K562 (cell line): ENCODE measurements around the gene IFT122. TPM values are rescaled to one million over a fixed set of nuclear protein-coding genes. Genes with fewer than 3 reads are reported as not detected.

Source experiments
- DPF2 ChIP-seq: fragments of 450-650 bp; IDR thresholded peaks from 2 replicates; pipeline ENCODE4 v1.6.1; 2016
- ELK1 ChIP-seq: sonication (generic); formaldehyde crosslinking; IDR thresholded peaks from 2 replicates; pipeline ENCODE4 v1.8.1; 2022; ENCODE audit warnings: missing genetic modification reagents
- ETV5 ChIP-seq: sonication (generic); formaldehyde crosslinking; IDR thresholded peaks from 2 replicates; pipeline ENCODE4 v1.4.0; 2020; ENCODE audit warnings: low read depth, mild to moderate bottlenecking, missing genetic modification reagents
- FUS ChIP-seq: fragments of 200-400 bp; formaldehyde crosslinking; optimal IDR thresholded peaks from 2 replicates; pipeline ENCODE3; 2017; ENCODE audit warnings: low read depth, low read length
- GATA2 ChIP-seq: sonication (generic); formaldehyde crosslinking; IDR thresholded peaks from 2 replicates; pipeline ENCODE4 v1.4.0; 2020; ENCODE audit warnings: mild to moderate bottlenecking, missing genetic modification reagents
- GTF2B ChIP-seq: IDR thresholded peaks from 2 replicates; pipeline ENCODE4 v1.6.1; 2011; ENCODE audit not compliant: insufficient read length; ENCODE audit errors: extremely low read depth
- KDM5B ChIP-seq: fragments of 200-600 bp; sonication (generic); IDR thresholded peaks from 2 replicates; pipeline ENCODE4 v1.6.1; 2012; ENCODE audit warnings: low read depth, mild to moderate bottlenecking, moderate library complexity, low read length, control low read depth, inconsistent platforms; ENCODE audit not compliant: insufficient replicate concordance
- LARP7 ChIP-seq: fragments of 450-650 bp; IDR thresholded peaks from 2 replicates; pipeline ENCODE4 v1.6.1; 2016
- NELFE ChIP-seq: IDR thresholded peaks from 2 replicates; pipeline ENCODE4 v1.6.1; 2011; ENCODE audit warnings: mild to moderate bottlenecking; ENCODE audit not compliant: insufficient read depth, insufficient read length
- POLR2H ChIP-seq: IDR thresholded peaks from 2 replicates; pipeline ENCODE4 v1.6.1; 2016; ENCODE audit warnings: missing genetic modification characterization, low read depth, mild to moderate bottlenecking, control low read depth, missing compliant biosample characterization, moderate library complexity
- PTRF ChIP-seq: fragments of 450-650 bp; IDR thresholded peaks from 2 replicates; pipeline ENCODE4 v1.6.1; 2016; ENCODE audit warnings: mild to moderate bottlenecking, missing genetic modification characterization, missing compliant biosample characterization
- RHOXF2B ChIP-seq: fragments of 250-450 bp; sonication (Bioruptor Pico); conservative IDR thresholded peaks from 2 replicates; pipeline ENCODE4 v1.5.1; 2021
- RNF219 ChIP-seq: fragments of 250-450 bp; sonication (Bioruptor Pico); IDR thresholded peaks from 2 replicates; pipeline ENCODE4 v1.5.0; 2022; ENCODE audit warnings: mild to moderate bottlenecking
- SIN3A ChIP-seq, 2 experiments: fragments of 150-350 bp in 1 of 2; IDR thresholded peaks; 2 replicates each; pipeline ENCODE4 v1.6.1; 2011 to 2016; ENCODE audit warnings: borderline replicate concordance in 2 of 2, low read depth in 2 of 2, low read length in 2 of 2, mild to moderate bottlenecking in 2 of 2, moderate library complexity in 2 of 2; ENCODE audit not compliant: control insufficient read depth in 1 of 2
- SMARCA4 ChIP-seq: fragments of 450-650 bp; IDR thresholded peaks from 2 replicates; pipeline ENCODE4 v1.6.1; 2016
- SMARCA5 ChIP-seq: fragments of 450-650 bp; IDR thresholded peaks from 2 replicates; pipeline ENCODE4 v1.6.1; 2016
- SP1 ChIP-seq: sonication (generic); formaldehyde crosslinking; IDR thresholded peaks from 2 replicates; pipeline ENCODE4 v1.8.1; 2022; ENCODE audit warnings: mild to moderate bottlenecking, missing genetic modification reagents
- ZBTB2 ChIP-seq: fragments of 450-650 bp; IDR thresholded peaks from 2 replicates; pipeline ENCODE4 v1.6.1; 2016; ENCODE audit warnings: antibody characterized with exemption
- ZNF134 ChIP-seq: fragments of 250-450 bp; sonication (Bioruptor Pico); conservative IDR thresholded peaks from 2 replicates; pipeline ENCODE4 v1.4.0; 2020
- ZNF143 ChIP-seq: sonication (generic); formaldehyde crosslinking; IDR thresholded peaks from 2 replicates; pipeline ENCODE4 v1.9.0; 2022; ENCODE audit warnings: mild to moderate bottlenecking, missing genetic modification reagents
- ZNF239 ChIP-seq: fragments of 250-450 bp; sonication (Bioruptor Pico); IDR thresholded peaks from 2 replicates; pipeline ENCODE4 v1.4.0; 2020; ENCODE audit warnings: mild to moderate bottlenecking
- ZNF395 ChIP-seq: fragments of 200-800 bp; sonication (Bioruptor generic); IDR thresholded peaks from 2 replicates; pipeline ENCODE4 v1.6.1; 2017; ENCODE audit warnings: missing genetic modification characterization, missing compliant biosample characterization
- ZNF507 ChIP-seq: conservative IDR thresholded peaks from 2 replicates; pipeline ENCODE4 v1.6.1; 2017; ENCODE audit warnings: missing genetic modification characterization, missing compliant biosample characterization
- polyA plus RNA-seq, 8 experiments: library from polyadenylated mRNA; depleted of rRNA in 4 of 8; stranded (reverse) in 5 of 8; unstranded in 3 of 8; fragments of >200 nt; fragmentation: Nextera tagmentation in 2 of 8; fragmentation: Illumina TruSeq in 1 of 8; extraction: Ambion mirVana in 2 of 8; extraction: Trizol in 1 of 8; gene quantifications; 2 replicates each; pipeline versions ENCODE4 v1.2.1 to v1.2.3, GENCODE V29; 2011 to 2014; ENCODE audit warnings: inconsistent platforms in 1 of 8, missing spikeins in 1 of 8
- total RNA-seq, 7 experiments: library from RNA; depleted of rRNA in 6 of 7; stranded (reverse); fragments of >200 nt in 6 of 7; fragmentation: Illumina TruSeq in 2 of 7; extraction: Trizol in 2 of 7; gene quantifications; 2 replicates each; pipeline versions ENCODE4 v1.2.1 to v1.2.3, GENCODE V29; 2011 to 2021; ENCODE audit warnings: low replicate concordance in 1 of 7

IFT122 gene
- total and polyA plus RNA-seq, 9 of the 15 experiments (the other 6 are each of a cell fraction or from before 2014, with no cell fraction given): 2.4 to 11.5 (median 7.7) TPM

- TF ChIP-seq RNF219 (CRISPR knock-in tag) (no peak), ZNF395 (CRISPR knock-in tag) (no peak), POLR2H (tag) (peak; percentile 89), PTRF (tag) (no peak), ZBTB2 (no peak; the same call in 1 of the 2 replicates), ZNF507 (tag) (no peak), KDM5B (peak; percentile 75), GATA2 (CRISPR knock-in tag) (no peak), SMARCA4 (no peak), ETV5 (CRISPR knock-in tag) (no peak), ZNF239 (CRISPR knock-in tag) (no peak), SP1 (CRISPR knock-in tag) (peak; percentile 99), GTF2B (no peak), FUS (no peak), RHOXF2B (CRISPR knock-in tag) (no peak), ELK1 (CRISPR knock-in tag) (no peak), SMARCA5 (no peak), ZNF134 (CRISPR knock-in tag) (no peak), NELFE (no peak), DPF2 (peak; percentile 42; the same call in 1 of the 2 replicates), SIN3A (IDR thresholded peaks at IDR 0.05; ENCODE audit: borderline replicate concordance in 2 of 2, control insufficient read depth in 1 of 2, low read depth in 2 of 2, low read length in 2 of 2) (0 out of 4 replicates have a peak, but pooled peaks have one; percentile 30 to 64), LARP7 (no peak), ZNF143 (no peak)
These were observed at the start of gene IFT122, which contains the start of gene MBD4 (continued) for GRCh38 chr3:129439817-129440617.
